NCI-H187 treated with DMSO at 0.1 percent for 48 hours (cell line): ENCODE data around the gene ARHGEF3.
"Not testable (repeated sequence)": the region's sequence is repeated elsewhere in the genome, so short reads cannot be mapped to it uniquely, and the experiment has no call there.

ENCODE experiments used
- DNase-seq: peaks from one replicate; lab custom pipeline; 2025; lab: John Stamatoyannopoulos, UW

Gene ARHGEF3

DNA sequence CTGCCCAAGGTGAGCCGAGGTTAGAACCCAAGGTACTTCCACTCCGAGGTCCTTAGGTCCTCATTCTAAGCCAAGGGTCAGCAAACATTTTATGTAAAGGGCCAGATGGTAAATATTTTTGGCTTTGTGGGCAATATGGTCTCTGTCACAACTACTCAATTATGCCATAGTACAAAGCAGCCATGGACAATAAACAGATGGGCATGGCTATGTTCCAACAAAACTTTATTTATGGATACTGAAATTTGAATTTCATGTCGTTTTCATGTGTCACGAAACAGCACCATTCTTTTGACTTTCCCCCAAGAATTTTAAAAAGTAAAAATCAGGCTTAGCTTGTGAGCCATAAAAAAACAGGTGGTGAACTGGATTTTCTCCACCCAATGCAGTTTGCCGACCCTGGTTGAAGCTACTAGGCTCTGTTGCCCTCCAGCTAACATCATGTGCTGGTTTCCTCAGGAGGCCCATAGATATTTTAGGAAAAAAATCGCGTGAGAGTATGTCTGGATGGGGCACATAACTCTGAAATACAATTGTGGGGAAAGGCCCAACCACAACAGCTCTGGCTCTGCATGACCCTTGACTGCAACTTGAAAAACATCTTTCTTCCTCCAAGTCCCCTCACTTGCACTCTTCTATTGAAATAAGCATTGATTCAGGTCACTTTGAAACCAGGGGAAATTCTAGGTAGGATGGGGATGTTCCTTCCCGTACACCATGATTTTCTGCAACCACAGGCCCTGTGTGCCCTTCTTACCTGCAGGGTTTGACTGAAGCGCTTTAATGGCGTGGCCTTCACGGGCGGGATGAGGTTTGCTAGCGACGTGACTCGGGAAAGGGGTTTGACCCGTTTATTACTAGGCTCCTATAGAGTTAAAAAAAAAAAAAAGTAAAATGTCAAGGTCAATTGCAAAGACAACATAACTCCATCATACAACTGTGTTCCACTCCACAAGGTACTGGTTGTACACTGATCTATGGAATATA is 28.5 kb downstream of the ARHGEF3 start:
- no peak for DNase-seq

DNA sequence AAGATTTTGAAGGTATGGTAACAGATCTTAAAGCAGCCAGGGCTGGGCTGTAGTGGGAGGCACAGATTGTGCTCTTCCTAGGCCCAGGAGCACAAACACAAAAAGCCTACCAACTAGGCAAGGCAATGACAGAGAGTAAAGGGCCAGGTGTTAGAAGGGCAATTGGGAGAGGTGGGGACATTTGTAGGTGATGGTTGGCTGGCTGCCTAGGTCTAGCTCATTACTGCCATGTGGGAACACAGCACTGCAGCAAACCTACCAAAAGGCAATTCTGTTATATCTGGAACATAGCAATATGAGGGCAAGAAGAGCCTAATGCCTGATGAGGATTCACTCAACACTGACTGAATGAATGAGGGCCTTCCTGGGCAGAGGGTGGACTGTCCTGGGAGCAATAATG is 30.4 kb downstream of the ARHGEF3 start:
- no peak for DNase-seq

DNA sequence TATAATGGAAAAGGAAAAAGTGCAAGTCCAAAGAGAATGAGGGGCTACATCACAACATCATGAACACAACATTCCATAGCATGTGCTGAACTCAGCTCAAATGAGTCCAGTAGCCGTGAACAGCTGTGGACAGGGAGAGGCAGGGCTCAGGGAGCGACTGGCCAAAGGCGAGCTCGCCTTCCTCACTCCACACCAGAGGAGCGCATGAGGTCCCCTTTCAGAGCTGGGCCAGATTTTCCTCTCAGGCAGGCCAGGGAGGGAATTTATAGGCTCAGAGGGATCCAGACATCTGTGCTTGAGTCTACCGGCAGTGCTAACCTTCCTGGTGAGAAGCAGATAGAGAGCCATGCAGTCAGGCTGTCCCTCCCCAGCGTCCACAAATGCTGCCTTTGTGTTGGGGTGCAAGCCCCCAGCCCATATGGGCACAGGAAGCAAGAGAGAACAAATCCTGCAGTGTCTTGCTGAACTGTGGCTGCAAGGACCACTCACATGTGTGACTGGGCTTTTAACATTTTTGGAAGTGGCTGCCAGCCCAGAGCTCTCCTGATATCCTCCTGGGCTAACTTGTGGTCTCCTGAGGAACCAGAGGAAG is 32.5 kb downstream of the ARHGEF3 start:
- DNase-seq, result no peak

DNA sequence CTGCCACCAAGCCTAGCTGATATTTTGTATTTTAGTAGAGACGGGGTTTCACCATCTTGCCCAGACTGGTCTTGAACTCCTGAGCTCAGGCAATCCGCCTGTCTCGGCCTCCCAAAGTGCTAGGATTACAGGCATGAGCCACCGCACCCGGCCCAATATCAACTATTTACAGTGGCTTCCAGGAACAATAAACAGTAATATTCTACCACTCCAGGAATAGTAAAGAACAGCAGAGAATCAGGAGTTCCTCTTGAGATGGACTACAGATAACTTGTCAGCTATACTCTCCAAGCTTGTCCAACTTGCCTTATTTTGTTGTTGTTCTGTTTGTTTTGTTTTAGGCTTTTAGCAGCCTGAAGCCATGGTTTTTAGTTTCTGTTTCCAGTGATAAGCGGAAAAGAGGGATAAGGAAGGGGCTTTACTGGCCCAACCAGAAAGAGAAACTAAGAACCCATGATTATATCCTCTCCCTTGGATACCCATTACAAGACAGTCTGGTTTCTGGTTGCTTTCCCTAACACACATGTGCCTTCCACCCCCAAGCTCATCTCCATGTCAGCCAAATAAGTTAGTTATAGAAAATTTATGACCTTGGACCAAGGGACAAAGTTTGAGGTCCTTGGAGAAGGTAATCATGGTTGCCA is 36.7 kb downstream of the ARHGEF3 start:
- no peak for DNase-seq

DNA sequence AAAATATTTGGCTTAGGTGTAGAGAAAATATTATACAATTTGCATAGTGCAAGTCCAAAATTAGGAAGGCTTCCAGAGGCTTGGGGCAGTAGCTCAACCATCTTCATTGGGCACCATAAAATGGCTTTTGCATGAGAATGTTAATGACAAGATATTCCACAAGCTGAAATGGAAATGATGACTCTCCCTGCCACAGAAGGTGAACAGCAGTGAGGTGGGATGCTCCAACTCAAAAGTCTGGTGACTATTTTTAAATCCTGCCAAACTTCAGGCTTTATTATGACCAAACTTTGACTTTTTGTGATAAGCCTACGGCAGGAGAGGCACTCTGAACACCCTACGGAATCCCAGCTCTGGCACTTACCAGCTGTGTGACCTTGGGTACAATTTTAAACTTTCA is 37.6 kb downstream of the ARHGEF3 start:
- DNase-seq, result no peak

DNA sequence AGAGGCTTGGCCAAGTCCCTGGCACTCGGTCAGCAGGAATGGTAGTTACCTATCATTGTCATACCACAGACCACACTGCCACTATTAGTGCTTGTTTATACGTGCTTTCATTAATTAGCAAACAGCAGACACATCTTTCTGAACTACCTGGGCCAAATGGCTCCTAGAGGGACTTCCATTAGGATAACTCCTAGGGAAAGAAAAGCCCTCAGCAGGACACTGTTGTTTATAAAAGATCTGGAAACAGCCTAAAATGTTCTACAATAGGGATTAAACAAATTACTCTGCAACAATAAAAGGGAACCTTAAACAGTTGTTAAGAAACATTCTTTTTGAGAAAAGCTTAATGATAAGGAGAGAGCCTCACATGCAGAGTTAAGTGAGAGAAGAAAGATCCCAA is 38.5 kb downstream of the ARHGEF3 start:
- no peak for DNase-seq

DNA sequence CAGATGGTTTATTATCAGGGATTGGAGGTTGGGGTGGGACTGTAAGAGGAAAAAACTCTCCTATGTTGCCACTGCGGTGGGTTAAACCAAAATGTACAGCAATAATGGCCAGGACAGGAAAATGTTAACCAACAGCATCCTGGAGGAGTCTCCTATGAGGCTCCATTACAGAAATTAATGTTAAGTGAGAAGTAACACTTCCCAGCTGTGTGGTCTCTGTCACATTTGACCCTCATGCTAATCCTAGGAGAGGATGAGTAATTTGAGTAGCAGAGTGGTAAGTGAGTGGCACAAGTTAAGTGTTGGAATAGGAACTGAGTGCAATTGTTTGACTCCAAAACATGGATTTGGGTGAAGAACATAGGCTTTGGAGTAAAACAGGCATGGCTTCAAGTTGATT is 39.0 kb downstream of the ARHGEF3 start:
- DNase-seq, result no peak

DNA sequence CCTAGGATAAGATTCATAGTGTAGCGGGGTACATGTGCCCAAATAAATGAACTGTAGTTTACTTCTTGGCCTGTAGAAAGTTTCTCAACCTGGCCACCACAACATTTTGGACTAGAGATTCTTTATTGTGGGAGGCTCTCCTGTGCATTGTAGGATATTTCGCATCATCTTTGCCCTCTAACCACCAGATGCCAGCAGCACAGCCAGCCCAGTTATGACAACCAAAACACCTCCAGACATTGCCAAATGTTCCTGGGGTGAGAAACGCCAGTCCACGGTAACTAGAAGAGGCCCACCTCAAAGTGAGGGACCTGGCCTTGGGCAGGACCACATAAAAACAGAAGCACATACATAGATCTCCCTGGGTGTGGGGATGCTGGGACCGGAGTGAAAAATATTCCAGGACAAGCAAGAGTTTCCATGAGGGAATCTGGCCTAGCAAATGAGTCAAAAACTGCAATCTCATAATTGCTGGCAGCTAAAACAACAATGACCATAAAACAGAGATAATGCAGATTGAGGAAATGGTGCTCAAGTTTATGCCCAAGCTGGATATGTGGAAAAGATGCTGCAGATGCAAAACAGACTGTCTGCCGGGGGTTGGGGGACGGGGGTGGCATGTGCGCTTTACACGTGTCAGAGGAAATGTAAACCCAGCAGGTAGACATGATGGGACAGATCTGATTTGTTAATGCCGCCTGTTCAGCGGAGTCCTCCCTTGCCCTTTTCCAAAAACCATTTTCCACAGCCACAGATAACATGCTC is 39.7 kb downstream of the ARHGEF3 start:
- DNase-seq, result no peak

DNA sequence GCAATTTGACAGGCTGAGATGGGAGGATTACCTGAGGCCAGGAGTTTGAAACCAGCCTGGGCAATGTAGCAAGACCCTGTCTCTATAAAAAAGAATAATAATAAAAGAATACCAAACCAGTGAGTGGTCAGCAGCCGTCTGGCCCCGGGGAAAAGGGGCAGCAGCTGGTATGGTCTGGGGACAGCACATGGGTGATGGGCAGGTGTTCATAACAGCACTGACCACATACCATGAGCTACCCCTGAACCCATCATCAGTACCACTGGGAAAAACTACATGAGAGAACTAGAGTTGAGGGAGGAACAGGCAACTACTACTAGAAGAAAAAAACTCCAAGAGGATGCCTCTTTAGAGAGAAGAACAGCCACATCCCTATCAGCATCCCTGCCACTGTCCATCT is 40.7 kb downstream of the ARHGEF3 start:
- no peak for DNase-seq

DNA sequence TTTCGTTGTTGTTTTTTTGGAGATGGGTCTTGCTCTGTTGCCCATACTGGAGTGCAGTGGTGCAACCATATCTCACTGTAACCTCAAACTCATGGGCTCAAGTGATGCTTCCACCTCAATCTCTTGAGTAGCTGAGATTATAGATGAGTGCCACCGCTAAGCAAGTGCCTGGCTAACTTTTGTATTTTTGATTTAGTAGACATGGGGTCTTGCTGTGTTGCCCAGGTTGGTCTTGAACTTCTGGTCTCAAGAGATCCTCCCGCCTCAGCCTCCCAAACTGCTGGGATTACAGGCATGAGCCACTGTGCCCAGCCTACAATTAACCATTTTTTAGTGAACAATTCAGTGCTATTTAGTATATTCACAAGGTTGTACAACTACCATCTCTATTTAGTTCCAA is 42.2 kb downstream of the ARHGEF3 start:
- no peak for DNase-seq

DNA sequence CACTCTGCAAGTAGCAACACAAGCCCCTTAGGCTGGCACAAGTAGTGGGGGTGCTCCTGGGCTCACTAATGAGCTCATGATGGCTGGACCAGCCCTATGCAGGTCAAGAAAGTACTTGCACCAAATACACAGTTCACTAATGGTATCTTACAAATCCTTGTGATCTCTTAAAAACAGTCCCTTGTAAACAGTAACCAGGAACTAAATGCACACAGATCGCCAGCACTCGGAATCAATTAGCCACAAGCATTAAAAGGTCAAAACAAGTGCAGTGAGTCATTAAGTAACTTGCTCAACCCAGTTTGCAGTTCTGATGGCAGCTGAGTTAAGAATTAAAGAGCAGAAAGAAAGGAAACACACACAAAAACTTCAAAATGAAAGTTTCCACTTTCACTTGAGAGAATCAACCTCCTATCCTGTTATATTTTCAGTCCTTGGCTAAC is 43.2 kb downstream of the ARHGEF3 start:
- no peak for DNase-seq

DNA sequence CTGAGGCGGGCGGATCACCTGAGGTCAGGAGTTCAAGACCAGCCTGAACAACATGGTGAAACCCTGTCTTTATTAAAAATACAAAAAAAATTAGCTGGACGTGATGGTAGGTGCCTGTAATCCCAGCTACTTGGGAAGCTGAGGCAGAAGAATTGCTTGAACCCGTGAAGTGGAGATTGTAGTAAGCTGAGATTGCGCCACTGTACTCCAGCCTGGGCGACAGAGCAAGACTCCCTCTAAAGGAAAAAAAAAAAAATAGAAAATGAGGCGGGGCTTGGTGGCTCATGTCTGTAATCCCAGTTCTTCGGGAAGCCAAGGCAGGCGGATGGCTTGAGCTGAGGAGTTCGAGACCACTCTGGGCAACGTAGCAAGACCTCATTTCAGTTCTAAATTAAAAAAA is 43.7 kb downstream of the ARHGEF3 start:
- DNase-seq, result not testable (repeated sequence)

DNA sequence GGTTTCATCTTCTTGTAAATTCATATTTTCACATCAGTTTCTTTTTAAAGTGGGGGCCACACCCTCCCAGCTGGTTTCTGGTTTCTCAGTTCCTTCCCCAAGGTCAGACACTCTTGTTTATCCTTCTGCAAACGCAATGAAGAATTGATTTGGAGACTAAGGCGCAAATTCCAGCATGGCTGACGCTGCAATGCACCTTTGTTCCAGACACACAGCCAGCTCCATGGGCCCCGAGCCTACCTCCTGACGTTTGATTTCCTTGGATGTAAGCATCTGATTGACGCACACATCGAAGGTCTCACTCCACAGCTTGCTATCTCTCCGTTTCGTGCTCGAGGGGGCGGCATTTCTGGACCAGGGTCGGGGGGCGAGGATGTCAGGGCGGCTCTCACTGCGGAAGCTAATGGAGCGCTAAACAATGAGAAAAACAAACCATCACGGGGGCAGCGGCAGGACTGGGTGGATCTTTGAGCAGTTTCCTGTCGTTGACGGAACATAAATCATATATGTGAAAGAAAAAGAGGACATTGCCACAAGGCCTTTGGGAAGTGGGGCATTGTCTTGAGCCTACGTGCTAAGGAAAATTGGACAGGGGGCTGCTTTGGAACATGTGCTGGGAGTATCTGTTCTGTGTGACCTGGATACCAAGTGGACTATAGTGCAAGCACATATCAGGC is 46.9 kb downstream of the ARHGEF3 start:
- no peak for DNase-seq

DNA sequence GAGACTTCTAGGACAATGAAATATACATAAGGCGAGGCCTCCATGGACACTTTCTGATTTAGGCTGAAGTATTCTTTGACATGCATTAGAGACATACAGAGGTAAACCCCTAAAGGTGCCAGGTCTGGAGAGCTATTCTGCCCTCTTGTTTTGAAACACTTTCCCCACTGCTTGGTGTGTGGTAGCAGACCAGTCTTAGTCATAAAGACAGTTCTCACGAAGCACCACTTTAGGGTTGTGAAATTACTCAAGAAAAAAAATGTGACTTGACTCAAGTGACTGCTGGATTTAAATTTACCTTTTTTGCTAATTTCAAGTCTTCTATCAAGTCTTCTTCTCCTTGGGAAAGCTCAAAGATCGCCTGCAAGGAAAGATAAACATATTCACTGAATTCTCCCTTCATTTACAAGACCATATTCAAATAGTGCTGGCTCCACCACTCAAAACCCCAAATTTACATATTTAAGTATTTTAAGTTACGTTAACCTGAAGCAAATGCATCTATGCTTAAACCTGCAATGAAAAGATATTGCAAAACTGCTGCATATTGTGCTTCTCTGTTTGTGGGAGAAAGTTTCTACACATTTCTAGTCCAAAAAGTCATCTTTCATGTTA is 48.4 kb downstream of the ARHGEF3 start:
- DNase-seq, result no peak

DNA sequence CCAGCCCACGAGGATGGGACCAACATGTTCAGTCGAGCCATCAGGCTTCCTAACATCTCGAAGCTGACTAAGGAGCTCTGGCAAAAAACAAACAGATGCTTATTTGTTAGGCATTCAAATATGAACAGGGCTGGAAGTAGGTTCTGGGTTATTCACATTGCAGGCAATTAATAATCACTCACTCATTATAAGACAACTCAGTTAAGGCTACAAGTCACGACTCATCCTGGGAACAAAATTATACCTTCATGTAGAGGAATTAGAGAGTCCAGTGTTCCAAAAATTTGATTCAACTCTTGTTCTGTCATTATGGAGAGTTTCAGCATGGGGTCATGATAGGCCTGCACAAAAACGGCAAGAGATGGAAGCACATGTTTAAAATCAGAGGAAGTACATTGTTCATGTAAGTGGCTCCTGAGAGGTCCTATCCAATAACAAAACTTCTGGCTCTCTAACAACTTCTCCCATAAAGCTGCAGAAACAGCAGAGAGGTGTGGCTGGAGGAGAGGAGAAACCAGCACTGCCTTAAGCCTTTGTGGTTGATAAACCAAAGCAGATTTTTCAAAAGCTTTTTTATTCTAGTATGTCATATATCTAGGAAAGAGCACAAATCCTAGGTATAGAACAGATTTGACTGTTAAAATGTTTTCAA is 50.6 kb downstream of the ARHGEF3 start:
- DNase-seq, result no peak

DNA sequence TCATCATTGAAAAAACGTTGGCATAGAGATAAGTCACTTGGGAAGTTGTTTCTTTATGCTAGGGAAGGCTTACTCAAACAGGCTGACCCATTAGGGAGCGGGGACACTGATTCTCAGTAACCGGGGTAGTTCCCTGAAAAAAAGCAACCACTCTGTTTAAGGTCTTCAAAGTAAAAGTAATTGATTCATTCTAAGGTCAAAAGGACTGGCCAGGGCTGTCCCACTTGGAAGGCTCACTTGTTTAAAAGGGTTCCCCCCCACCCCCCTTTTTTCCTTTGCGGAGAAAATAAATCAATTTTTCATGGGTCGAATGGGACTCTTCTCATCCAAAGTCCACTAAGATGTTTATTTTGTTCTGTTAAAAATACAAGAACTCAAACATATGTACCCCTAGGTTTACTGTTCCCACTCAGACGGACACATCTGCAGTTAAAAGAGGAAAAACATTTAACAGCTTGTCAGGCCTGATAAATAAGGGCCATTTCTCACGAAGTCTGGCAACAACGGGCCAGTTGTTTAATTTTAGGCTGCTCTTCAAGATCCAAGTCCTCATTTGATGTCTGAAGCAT is 53.0 kb downstream of the ARHGEF3 start:
- DNase-seq, result no peak

DNA sequence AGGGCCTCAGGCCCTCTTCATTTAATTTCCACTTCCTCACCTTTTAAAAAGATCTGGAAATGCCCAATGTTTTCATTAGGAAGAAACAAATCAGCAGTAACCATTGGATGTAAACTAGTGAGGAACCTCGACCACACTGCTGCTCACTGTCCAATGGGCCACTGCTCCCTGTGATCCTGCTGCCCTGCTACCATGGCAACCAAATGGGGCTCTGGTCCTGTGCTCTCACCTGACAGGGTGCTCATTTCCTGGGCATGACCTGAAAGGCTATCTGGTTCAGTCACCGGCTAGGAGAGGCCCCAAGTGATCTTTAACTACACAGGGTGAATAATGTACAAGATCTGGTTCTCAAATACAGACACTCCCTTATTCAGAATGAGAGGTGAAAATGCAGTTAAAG is 54.6 kb downstream of the ARHGEF3 start:
- DNase-seq, result no peak

DNA sequence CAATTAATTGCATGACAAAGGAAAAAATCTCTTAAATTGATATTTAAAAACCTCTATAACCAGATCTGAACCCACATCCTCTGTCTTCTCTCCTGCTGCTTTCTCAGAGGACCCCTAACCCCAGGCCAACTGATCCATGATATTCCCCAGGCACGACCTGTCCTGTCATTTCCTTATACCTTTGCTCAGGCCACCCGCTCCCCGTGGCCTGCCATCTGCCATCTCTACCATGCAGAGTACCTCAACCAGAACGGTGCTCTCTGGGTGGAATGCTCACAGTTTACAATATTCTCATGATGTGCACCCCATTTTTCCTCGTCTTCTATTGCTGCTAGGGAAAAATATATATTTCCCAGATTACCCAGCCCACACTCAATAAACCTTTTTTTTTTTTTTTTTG is 57.7 kb downstream of the ARHGEF3 start:
- no peak for DNase-seq

DNA sequence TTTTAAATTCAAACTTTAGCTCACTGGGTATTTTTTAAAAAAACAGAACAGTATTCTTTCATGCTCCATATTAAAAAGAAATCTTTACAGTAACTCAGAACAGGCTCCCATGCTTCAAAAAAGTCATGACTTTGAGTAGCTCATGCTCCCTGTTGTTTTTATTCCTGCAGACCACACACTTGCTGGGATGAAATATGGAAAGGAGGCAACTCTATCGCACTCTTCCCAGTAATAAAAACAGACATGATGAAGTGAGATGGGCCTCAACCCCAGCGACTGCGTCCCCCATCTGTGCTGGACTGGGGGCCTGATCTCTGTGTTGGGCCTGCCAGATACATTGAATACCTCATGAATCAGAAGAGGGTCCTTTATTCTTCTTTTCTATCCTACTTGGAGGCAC is 58.9 kb downstream of the ARHGEF3 start:
- DNase-seq, result no peak

DNA sequence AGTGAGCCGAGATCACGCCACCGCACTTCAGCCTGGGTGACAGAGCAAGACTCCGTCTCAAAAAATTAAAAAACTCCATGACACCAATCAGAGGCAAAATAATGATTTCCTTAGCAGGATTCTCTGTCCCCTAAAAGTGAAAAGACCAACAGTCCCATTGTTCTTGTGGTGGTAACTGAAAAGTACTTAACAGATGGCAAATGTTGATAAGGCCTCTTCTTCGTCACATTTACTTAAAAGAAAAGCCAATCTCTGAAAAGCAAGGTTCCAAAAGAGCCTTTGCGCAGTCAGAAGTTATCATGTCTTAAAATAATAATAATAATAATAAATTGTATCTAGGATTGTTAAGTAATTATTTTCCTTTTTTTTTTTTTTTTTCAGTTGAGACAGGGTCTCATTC is 62.7 kb downstream of the ARHGEF3 start:
- no peak for DNase-seq
